ENCODE measurements around the gene SYNE3. TPM values are rescaled to one million over a fixed set of nuclear protein-coding genes. Genes with fewer than 3 reads are reported as not detected.
A peak's percentile ranks its signal among the peaks of the same experiment; 100 is the strongest.

The SYNE3 gene
- total RNA-seq, 1 donor from 2014 or later: 75.3 TPM

DNA sequence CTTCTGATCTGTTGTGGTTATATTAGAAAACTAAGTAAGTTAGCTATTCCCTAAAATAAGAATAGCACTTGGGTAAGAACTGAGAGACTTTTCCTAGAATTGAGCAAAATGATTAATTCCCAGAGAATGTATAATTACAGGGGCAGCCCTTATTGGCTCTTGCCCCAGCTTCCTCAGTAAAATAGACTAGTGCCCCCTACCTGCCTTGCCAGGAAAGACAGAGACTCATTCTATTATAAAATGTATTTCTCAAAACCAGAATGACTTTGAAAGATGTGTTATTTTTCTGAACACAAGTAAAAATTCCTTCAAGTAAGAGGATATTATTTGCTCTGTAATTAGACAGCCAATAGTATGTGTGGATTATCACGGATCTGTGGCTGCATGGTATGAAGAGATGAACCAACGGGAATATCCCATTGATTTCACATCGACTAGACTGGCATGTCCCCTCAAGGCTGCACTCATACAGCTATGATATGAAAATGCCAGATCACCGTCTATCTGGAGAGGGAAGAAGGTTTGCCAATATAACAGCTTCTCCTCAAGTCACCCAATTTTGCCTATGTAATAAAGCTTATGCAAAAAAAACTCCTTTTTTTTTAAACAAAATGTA is 11.0 kb upstream of the SYNE3 start:
- intact Hi-C loops (cut with DNase I): loop anchor here (5.0 kb wide), 1 partner anchor 85 kb away; no protein-coding TSS in a partner anchor
- DNase-seq (ENCODE audit: low spot score) (peak; percentile 79), ATAC-seq (peak; percentile 88)

DNA sequence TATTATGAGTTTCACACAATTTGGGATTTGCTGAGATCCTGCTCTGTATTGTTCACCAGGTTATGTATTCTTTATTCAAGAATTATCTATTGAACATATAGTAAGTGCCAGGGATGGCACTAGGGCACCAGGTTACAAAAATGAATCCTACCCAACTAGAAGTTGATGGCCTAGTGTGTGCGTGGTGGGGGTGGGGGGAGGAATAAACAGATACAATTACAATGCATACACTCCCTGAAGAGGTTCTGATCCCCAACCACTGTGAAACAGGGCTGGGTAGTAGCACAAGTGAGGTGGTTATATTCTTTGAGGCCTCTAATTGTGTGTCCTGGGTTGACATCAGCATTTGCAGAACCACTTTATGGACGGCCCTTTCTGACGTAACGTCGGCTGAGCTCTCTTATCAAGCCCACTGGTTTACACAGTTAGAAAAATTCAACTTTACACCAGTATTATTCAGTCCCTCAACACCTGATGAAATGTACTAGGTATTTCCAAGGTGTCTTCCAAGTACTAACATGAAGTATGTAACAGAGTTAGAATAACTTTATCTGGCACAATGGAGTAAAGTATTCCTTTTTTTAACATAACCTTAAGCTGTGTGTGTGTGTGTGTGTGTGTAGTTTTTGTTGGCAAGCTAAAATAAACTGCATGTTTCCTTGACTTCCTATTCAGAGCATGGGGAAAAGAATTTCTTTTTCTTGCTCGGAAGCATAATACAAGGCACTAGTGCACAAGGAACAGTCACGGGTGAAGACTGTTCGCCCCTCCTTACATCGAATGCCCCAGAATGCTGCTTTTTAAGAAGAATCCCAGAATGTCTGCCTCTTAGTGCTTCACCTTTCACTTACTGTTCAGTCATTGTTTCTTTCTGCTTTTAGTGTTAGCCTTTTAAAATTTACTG is 10.3 kb upstream of the SYNE3 start:
- intact Hi-C loops (cut with DNase I): loop anchor here (5.0 kb wide), 1 partner anchor 84 kb away; no protein-coding TSS in a partner anchor
- ATAC-seq (peak; percentile 64), DNase-seq (ENCODE audit: low spot score) (no peak)

DNA sequence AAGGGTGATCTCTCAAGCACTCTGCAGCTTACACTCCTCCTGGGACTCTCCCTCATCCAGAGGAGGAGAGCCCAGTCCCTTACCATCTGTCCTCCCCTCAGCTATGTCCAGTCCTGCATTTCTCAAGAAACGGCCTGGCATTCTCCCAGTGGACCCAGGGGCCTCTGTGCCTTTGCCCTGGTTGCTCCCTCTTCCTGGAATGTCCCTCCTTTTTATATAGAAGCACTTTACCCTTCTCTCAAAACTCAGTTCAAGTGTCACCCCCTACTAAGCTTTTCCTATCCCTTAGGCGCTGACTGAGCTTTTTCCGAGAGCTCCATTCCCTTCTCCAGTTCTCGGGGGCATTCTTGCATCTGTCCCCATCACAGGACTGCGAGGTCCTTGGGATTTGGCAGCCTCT is 9.5 kb upstream of the SYNE3 start:
- ATAC-seq: peak; percentile 11
- intact Hi-C loops (cut with DNase I): loop anchor here (5.0 kb wide), 1 partner anchor 84 kb away; no protein-coding TSS in a partner anchor
- DNase-seq (ENCODE audit: low spot score): no peak

DNA sequence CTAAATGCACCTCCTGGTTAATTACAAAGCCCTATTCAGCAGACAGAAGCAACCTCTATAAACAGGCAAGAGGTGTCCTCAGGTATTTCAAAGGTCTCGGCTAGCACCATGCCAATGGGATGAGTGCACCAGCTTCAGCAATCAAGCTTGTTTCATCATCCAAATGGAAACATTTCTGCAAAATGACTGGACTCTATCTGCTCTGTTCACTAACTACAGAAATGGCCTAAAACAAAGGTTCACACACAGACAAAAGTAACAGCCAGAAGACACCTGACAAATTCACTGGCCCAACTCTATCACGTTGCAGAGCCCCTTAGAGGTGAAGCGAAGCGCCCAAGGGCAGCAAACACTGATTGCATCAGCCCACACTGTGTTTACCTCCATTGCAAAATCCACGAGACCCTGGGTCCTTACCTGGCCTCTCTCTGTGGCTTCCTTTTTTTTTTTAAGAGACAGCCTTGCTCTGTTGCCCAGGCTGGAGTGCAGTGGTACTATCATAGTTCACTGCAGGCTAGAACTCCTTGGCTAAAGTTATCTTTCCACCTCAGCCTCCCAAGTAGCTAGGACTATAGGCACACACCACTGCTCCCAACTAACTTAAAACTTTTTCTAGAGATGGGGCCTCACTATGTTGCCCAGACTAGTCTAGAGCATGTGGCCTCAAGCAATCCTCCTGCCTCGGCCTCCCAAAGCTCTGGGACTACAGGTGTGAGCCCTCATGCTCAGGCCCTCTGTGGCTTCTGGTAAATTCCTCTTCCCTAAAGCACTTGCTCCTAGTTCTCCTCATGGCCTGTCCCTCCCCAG is 8.5 kb upstream of the SYNE3 start:
- intact Hi-C loops (cut with DNase I): loop anchor here (5.0 kb wide), 1 partner anchor 83 kb away; no protein-coding TSS in a partner anchor

DNA sequence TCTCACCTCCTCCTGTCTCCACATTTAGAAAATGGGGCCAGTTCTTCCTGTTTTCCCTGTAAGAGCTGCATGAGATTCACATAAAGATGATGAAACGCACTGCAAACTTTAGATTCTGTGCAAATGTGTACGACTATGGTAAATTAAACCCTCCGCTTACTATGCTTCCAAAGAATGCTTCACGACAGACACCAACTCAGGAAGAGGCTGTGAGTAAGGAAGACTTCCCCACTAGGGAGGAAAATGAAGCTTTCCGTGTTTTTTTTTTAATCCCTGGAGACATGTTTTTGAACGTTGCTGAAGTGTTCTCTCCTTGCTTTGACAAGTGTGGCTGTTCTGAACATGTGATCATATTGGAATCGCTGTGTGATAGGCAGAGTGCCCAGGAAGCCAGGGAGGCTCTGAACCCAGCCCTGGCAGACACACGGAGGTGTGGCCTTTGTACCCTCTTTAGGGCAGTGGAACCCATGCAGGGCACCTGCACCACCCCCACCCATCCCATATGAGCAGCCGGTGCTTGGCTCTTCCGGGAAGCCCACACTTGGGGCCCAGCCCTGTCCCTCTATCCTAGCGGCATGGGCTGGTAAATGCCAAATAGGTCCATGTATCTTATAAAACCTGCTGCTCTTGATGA is 7.5 kb upstream of the SYNE3 start:
- DNase-seq (ENCODE audit: low spot score): no peak
- no peak for ATAC-seq
- intact Hi-C loops (cut with DNase I): no loop called here

More for the DNA sequence above, 8.5 kb upstream of the SYNE3 start:
- ATAC-seq: no peak
- DNase-seq (ENCODE audit: low spot score): no peak

DNA sequence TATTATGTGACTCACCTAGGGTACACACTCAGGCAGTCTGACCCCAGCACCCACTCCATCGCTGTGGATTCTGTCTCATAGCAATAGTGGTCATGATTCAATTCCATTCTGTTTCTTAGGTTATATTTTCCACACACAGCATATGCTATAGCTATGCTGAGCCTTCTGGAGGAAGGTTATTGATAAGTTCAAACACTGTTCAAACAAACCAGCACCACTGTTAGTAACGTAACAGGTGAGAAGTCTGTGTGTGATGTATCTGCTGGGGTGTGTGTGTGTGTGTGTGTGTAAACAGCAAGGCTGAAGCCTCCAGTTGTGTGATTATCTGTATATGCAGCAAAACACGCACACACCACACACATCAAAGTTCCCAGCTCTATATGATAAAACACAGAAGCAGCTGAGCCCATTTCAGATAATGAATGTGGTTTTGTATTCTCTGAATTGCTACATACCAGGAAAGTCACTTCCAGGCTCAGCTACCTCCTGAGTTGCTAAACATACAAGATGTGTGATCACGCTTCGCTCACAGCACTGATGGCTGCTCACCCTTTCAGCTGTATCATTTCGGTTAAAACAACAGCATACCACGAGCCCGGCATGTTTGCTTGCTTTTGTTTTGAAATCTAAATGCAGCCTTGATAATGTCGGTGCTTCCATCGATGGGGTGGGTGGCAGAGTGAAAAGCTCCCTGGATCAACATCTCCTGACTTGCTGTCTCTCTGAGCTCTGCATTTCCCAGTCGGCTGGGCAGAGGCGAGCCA is 6.8 kb upstream of the SYNE3 start:
- ATAC-seq: no peak
- intact Hi-C loops (cut with DNase I): no loop called here
- no peak for DNase-seq (ENCODE audit: low spot score)

DNA sequence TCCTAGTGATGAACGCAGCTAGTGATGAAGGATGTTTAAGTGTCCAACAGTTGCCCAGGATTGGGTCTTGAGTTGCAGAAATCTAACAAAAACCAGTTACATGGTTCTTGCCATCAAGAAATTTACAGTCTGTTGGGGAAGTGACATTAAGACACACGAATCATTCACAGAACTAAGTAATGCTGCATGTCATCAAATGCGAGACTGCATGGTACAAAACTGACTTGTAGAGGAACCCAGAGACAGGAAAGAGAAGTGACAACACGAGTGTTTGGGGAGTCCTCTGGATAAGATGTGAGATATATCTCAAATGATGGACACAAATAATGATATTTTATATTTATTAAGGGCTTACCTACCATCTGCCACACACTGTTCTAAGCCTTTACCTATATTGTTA is 6.1 kb upstream of the SYNE3 start:
- ATAC-seq (no peak), DNase-seq (ENCODE audit: low spot score) (no peak)
- intact Hi-C loops (cut with DNase I): no loop called here

DNA sequence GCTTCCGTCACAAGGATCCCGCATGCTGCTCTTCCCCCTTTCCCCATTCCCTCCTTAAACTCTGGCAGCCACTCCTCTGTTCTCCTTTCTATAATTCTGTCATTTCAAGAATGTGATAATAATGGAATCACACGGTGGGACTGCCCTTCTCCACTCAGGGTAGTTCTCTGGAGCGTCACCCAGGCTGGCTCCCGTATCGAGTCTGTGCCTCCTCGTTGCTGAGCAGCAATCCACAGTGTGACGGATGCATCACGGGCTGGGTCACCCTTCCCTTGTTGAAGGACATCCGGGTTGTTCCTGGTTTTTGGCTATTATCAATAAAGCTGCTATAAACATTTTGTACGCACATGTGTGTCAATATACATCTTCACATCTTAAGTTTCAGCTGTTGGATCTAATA is 5.7 kb upstream of the SYNE3 start:
- no peak for ATAC-seq
- intact Hi-C loops (cut with DNase I): no loop called here
- no peak for DNase-seq (ENCODE audit: low spot score)

DNA sequence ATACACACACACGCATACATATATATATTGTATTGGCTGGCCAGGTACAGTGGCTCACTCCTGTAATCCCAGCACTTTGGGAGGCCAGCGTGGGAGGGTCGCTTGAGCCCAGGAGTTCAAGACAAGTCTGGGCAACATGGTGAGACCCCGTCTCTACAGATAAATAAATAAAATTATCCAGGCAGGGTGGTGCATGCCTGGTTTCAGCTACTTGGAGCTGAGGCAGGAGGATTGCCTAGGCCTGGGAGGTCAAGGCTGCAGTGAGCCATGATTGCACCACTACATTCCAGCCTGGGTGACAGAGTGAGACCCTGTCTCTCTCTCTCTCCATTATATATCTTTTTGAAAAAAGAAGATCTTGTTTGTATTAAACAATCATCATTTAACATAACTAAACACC is 4.6 kb upstream of the SYNE3 start:
- ATAC-seq (no peak), DNase-seq (ENCODE audit: low spot score) (no peak)
- intact Hi-C loops (cut with DNase I): no loop called here

DNA sequence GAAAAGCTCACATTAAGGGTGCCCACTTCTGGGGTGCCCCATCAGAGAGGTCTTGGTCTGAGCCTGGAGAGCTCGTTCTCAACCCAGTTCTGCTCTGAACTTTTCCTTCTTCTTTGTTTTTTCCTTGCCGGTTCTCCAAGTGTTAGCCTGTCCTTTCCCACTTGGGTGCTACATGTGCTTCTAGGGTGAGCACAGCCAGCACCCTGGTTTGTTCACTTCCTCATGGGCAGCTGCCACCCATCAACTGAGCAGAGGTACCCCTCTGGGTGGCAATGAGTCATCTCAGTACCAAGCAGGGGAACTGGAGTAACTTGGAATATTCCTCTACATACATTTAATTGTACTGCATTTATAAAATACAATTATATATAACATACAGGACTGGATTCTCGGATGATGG is 3.9 kb upstream of the SYNE3 start:
- DNase-seq (ENCODE audit: low spot score): no peak
- no peak for ATAC-seq
- intact Hi-C loops (cut with DNase I): no loop called here

DNA sequence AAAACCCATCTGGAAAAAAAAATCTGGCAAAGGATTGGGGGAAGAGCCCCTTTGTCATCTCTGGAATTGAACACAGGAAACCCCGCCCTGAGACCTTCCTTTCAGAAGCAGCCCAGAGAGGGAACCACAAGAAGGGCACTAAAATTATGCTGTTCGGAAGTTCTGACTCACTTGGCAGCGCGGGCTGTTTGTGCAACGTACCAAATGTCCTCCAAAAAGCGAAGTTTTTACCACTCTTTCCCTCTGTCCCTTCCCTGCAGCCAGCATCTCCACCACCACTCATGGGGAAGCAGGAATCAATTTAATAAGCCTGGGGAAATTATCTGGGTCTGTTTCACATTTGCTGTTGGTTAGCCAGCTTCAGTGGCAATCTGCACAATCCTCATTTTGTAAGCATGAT is 3.2 kb upstream of the SYNE3 start:
- ATAC-seq (peak; percentile 58), DNase-seq (ENCODE audit: low spot score) (peak; percentile 83)
- intact Hi-C loops (cut with DNase I): no loop called here

DNA sequence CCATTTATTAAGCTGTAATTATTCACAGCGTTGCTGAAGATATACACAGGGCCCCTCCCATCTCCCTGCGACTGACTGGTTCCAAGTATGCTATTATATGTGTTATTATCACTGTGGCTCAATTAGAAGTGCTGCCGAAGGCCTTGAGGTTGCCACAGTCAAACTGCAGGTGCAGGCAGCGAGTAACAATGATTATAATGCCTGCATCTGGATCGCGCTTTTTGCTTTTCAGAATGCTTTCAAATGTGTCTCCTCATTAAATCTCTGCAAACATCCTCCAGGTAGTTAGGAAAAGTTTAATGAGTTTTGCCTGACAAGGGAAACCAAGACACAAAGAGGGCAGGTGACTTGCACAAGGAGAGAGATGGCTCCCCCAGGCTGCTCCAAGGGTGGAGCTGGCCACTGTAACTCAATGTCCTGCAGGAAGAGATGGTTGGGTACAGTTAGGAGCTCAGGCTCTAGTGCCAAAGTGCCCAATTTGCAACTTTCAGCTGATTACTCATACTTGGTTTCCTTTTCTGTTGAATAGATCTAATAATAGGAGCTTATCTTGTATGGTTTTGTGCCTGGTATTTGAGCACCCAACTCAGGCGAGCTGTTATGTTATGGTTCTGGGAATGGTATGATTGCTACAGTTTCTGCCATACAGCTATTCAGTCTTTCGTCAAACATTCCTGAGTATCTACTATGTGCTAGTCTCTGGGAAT is 1.7 kb upstream of the SYNE3 start:
- ATAC-seq (no peak), DNase-seq (ENCODE audit: low spot score) (no peak)
- intact Hi-C loops (cut with DNase I): no loop called here

DNA sequence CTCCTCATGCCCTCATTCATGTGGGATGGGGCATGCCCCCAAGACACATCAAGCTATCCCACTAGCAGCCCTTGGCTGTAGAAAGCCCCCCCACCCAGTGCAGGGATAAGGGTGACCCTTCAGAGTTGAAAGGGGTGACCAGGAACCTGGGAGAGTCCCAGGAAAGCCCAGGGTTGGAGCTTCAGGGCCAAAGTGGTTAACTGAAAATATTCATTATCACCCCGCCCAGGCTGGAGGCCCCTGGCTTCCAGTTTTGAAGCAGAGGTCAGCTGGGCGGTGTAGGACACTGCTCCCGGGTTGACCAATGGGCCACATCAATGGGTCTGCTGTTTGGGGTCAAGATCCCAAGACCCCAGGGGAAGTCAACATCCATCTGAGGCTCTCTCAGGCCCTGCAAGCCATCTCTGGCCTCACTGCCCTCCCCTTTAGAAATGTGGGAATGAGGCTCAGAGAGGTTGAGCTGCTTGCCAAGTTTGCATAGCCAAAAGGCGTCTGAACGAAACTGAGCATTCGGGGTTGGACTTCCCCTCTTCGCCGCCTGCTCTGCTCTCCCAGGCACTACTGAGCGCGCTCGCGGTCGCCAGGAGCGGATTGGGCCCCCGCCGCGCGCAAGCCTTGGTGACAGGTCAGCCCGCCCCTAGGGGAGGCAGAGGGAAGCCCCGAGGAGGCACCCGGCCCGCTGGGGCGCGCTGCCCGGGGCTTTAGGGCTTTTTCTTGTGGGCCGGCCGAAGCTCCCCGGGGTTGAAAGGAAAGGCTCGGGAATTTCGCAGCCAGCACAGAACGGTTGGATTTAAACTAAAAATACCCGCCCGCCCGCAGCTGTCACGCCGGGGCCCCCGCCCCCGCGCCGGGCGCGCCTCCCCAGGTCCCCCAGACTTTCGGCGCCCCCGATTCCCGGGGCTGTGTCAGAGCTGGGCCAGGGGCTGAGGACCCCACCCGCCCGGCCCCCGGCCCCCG is 576 bp downstream of the SYNE3 start:
- ATAC-seq (peak; percentile 53), DNase-seq (ENCODE audit: low spot score) (peak; percentile 85)
- intact Hi-C loops (cut with DNase I): no loop called here

DNA sequence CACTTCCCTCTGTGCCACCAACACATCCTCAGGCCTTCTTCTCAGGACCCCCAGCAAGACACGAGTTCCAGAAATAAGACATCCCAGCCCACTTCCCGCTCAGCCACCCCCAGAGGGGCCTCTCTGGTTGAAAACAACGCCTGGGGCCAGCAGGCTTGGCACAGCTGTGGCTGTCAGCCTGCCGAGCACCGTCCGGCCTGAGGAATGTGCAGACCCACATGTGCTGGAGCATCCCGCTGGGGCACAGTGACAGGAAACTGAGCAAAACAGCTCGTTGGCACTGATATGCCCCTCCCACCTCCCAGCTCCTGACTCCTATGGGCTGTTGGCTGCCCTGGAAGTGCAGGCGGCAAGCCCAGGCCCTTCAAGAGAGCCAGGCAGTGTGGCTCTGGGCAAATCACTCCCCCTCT is 1.4 kb downstream of the SYNE3 start:
- DNase-seq (ENCODE audit: low spot score): no peak
- peak; percentile 58 for ATAC-seq
- intact Hi-C loops (cut with DNase I): no loop called here

DNA sequence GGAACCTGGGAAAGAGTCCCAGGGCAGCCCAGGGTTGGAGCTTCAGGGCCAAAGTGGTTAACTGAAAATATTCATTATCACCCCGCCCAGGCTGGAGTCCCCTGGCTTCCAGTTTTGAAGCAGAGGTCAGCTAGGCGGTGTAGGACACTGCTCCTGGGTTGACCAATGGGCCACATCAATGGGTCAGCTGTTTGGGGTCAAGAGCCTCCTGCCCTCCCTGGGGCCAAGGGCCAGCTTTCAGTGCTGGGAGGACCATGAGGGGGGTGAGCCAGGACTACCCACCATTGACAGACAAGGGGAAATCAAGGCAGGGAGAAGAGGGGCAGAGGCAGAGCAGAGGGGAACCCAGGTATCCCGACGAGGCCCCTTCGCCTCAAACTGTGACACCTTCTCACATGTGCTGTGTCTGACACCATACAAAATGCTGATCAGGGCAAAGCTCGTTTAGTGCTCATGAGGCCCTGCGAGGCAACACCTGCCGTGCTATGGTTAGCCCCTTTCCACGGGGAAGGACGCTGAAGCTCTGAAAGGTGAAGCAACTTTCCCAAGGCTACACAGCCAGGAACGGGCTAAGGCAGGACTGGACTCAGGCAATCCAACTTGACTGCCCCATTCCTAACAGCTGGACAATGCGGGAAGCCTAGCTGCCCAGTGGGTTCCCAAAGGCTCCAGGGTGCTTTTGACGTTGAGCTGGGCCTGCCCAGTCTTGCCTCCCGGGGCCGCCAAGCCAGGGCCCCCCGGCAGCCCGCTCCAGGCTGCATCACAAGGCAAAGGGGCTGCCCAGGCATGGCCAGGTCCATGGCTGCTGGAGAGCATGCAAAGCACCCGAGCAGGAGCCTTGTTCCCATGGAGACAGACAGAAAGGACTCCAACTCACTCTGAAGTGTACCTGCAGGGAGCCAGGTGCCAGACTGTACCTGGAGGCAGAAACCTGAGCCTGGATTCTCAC is 2.0 kb downstream of the SYNE3 start:
- intact Hi-C loops (cut with DNase I): no loop called here
- no peak for DNase-seq (ENCODE audit: low spot score)
- ATAC-seq: no peak

DNA sequence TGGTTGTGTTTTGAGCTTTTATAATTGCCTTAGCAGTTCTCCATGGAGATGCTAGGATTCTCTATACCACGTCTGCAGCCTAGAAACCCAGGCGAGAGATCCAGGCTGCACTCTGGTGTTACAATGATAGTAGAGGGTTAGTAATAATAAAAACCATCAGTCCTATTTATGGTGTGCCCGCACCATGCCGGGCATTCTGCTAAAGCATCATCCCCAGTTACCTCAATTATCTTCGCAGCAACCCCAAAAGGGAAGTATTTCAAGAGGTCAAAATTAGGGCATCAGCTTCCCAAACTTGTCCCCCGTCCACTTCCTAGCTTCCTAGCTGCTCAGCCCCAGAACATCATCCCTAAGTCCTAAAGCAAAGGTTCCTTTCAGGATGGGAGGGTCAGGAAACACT is 3.2 kb downstream of the SYNE3 start:
- DNase-seq (ENCODE audit: low spot score) (no peak), ATAC-seq (no peak)
- intact Hi-C loops (cut with DNase I): no loop called here
